GM12878 (cell line): ENCODE measurements around the gene RHBDD1. TPM values are rescaled to one million over a fixed set of nuclear protein-coding genes. Genes with fewer than 3 reads are reported as not detected.

ENCODE experiments used
- ATAC-seq: fragments of 200-7000 bp; cut with Tn5 transposase; 3 replicates; pipeline ENCODE4 v1.9.1; 2020; ENCODE audit warnings: mild to moderate bottlenecking, moderate library complexity
- BruUV-seq: library from RNA; stranded (reverse); fragments of 400-500 nt; replicated peaks from 2 replicates; lab custom pipeline; 2021; lab: Mats Ljungman, UMichigan
- CTCF ChIA-PET: fragments of 300-600 bp; sonication (Branson Sonifier 250); formaldehyde crosslinking; extraction: SDS; loops from one replicate; lab custom pipeline; 2021; ENCODE audit warnings: inconsistent platforms; lab: Yijun Ruan, JAX
- POLR2A ChIA-PET: fragments of 350-600 bp; formaldehyde crosslinking; extraction: SDS; loops from one replicate; lab custom pipeline; 2021; ENCODE audit warnings: inconsistent platforms; lab: Charles Lee
- RAD21 ChIA-PET: fragments of 300-600 bp; sonication (Branson Sonifier 250); formaldehyde crosslinking; loops from one replicate; lab custom pipeline; 2023; ENCODE audit warnings: antibody characterized with exemption; ENCODE audit not compliant: unreplicated experiment; lab: Charles Lee
- SMC1A ChIA-PET: fragments of 300-600 bp; sonication (Branson Sonifier 250); formaldehyde crosslinking; loops from one replicate; lab custom pipeline; 2023; ENCODE audit not compliant: unreplicated experiment, uncharacterized antibody; lab: Charles Lee
- DNase-seq: peaks from one replicate; pipeline ENCODE4 v3.0.0-alpha.2; 2011; ENCODE audit warnings: low read depth, low spot score
- FAIRE-seq: peaks from 3 replicates; lab custom pipeline; 2011; peaks lifted over from hg19 to GRCh38; lab: Jason Lieb, UNC
- H2AFZ ChIP-seq: 2 replicates; pipeline ENCODE4 v1.6.0; 2011; ENCODE audit warnings: low read depth, low read length, control low read depth; ENCODE audit not compliant: control insufficient read depth
- H3K27ac ChIP-seq: 2 replicates; pipeline ENCODE4 v1.5.1; 2011; ENCODE audit warnings: control low read depth; ENCODE audit not compliant: control insufficient read depth, insufficient read depth
- H3K27me3 ChIP-seq, 2 experiments: replicated peaks in 1 of 2; 2 replicates each; pipeline versions ENCODE4 v1.6.0 to v1.6.1; 2011; ENCODE audit warnings: low read length in 1 of 2; ENCODE audit not compliant: control insufficient read depth in 2 of 2, insufficient read depth in 2 of 2
- H3K36me3 ChIP-seq, 2 experiments: 2 replicates each; pipeline ENCODE4 v1.5.1; 2011; ENCODE audit warnings: low read length in 1 of 2; ENCODE audit not compliant: control insufficient read depth in 2 of 2, insufficient read depth in 2 of 2
- H3K4me1 ChIP-seq: 2 replicates; pipeline ENCODE4 v1.6.1; 2011; ENCODE audit warnings: mild to moderate bottlenecking, low read length, moderate library complexity, mixed read lengths; ENCODE audit not compliant: control insufficient read depth, insufficient read depth
- H3K4me2 ChIP-seq: 2 replicates; pipeline ENCODE4 v1.6.0; 2011; ENCODE audit warnings: control low read depth; ENCODE audit not compliant: control insufficient read depth, insufficient read depth
- H3K4me3 ChIP-seq: fragments of 200-600 bp; sonication (generic); 2 replicates; pipeline ENCODE4 v1.5.1; 2016
- H3K79me2 ChIP-seq: 2 replicates; pipeline ENCODE4 v1.6.0; 2011; ENCODE audit warnings: low read length; ENCODE audit not compliant: control insufficient read depth, insufficient read depth
- H3K9ac ChIP-seq: 2 replicates; pipeline ENCODE4 v1.8.0; 2011; ENCODE audit warnings: low read length, control low read depth, mixed read lengths; ENCODE audit not compliant: control insufficient read depth, insufficient read depth
- H3K9me3 ChIP-seq: replicated peaks from 3 replicates; pipeline ENCODE4 v1.5.1; 2011; ENCODE audit warnings: mild to moderate bottlenecking, low read length; ENCODE audit not compliant: control insufficient read depth, insufficient read depth
- H4K20me1 ChIP-seq: 2 replicates; pipeline ENCODE4 v1.6.0; 2011; ENCODE audit not compliant: control insufficient read depth, insufficient read depth
- EZH2 ChIP-seq: IDR thresholded peaks from 2 replicates; pipeline ENCODE4 v1.6.1; 2012; ENCODE audit warnings: low read depth, mild to moderate bottlenecking, control low read depth, inconsistent platforms, low read length, borderline replicate concordance; ENCODE audit not compliant: control insufficient read depth
- IRF5 ChIP-seq: fragments of 450-650 bp; IDR thresholded peaks from 2 replicates; pipeline ENCODE4 v1.6.1; 2017; ENCODE audit warnings: borderline replicate concordance
- KDM1A ChIP-seq: fragments of 200-600 bp; sonication (generic); IDR thresholded peaks from 2 replicates; pipeline ENCODE4 v1.6.1; 2016; ENCODE audit warnings: borderline replicate concordance
- PML ChIP-seq: IDR thresholded peaks from 2 replicates; pipeline ENCODE4 v1.6.1; 2012; ENCODE audit warnings: low read length, inconsistent platforms
- POU2F2 ChIP-seq: IDR thresholded peaks from 3 replicates; pipeline ENCODE4 v1.6.1; 2011; ENCODE audit warnings: low read depth, mild to moderate bottlenecking, low read length, borderline replicate concordance
- RCOR1 ChIP-seq: conservative IDR thresholded peaks from 2 replicates; pipeline ENCODE4 v1.6.1; 2012; ENCODE audit warnings: low read depth, low read length, improper control_type of control experiment
- SMAD5 ChIP-seq: IDR thresholded peaks from 2 replicates; pipeline ENCODE4 v1.6.1; 2016; ENCODE audit warnings: antibody characterized with exemption, low read depth
- WGBS: methylation state at CpG from one replicate; pipeline ENCODE4 v1.1.6; 2016; ENCODE audit warnings: low lambda C conversion rate; ENCODE audit not compliant: insufficient replicate concordance, insufficient coverage; ENCODE audit errors: missing lambda C conversion rate; 5-methylcytosine and 5-hydroxymethylcytosine counted together
- in situ Hi-C: fragments of 300-500 bp; cut with MboI; formaldehyde crosslinking; loops from 9 replicates; pipeline ENCODE4 v1.14.3; 2018; ENCODE audit warnings: mixed read lengths
- intact Hi-C: fragments of 100-400 bp; cut with micrococcal nuclease; formaldehyde crosslinking; loops from one replicate; pipeline ENCODE4 v1.14.2; 2022; ENCODE audit not compliant: unreplicated experiment
- polyA plus RNA-seq, 11 experiments: library from polyadenylated mRNA; depleted of rRNA in 4 of 11; unstranded in 6 of 11; stranded (reverse) in 5 of 11; fragments of >200 nt; fragmentation: Nextera tagmentation in 4 of 11; fragmentation: Illumina TruSeq in 1 of 11; extraction: Ambion mirVana in 4 of 11; extraction: Trizol in 1 of 11; gene quantifications; 1 replicate in 1 of 11; 2 replicates in 10 of 11; pipeline versions ENCODE4 v1.2.1 to v1.2.3, GENCODE V29; 2011 to 2016; ENCODE audit warnings: inconsistent platforms in 2 of 11, missing spikeins in 2 of 11, low read depth in 1 of 11
- total RNA-seq, 4 experiments: library from RNA; depleted of rRNA in 3 of 4; stranded (reverse); fragments of >200 nt in 3 of 4; fragmentation: Illumina TruSeq in 1 of 4; extraction: Trizol in 1 of 4; gene quantifications; 2 replicates each; pipeline versions ENCODE4 v1.2.1 to v1.2.3, GENCODE V29; 2013 to 2021

Gene RHBDD1
- total and polyA plus RNA-seq, 10 of the 15 experiments (the other 5 are each of a cell fraction or from before 2014, with no cell fraction given): 7.1 to 36.4 (median 14.7) TPM

GRCh38 chr2:226969417-226970080 lies 133.7 kb downstream of the RHBDD1 start:
- FAIRE-seq: no peak
- SMC1A ChIA-PET: interaction anchor here (0.6 to 1.5 kb wide), 6 partner anchors 11 to 148 kb away, joined by 3 to 5 read pairs (median 3); no protein-coding TSS in a partner anchor
- Histone ChIP-seq H2AFZ (no peak overlapping the region), H3K27me3 (no peaks in the 10 kb centered on the region), H3K4me2 (peak overlapping the region; percentile 70), H3K27ac (peak overlapping the region; percentile 75), H3K4me1 (peaks cover 5% of the 10 kb centered on the region; the same call in 1 of the 2 replicates), H3K9me3 (no peaks in the 10 kb centered on the region; the same call in 2 of the 3 replicates), H3K36me3 (no peaks in the 10 kb centered on the region), H3K4me3 (peak overlapping the region; percentile 56; the same call in 1 of the 2 replicates), H3K9ac (peak overlapping the region; percentile 49; the same call in 1 of the 2 replicates), H4K20me1 (no peaks in the 10 kb centered on the region), H3K79me2 (peaks cover 2% of the 10 kb centered on the region)
- WGBS: 97% methylated on average over 5 of the region's 6 CpGs
- no peak for TF ChIP-seq KDM1A
- TF ChIP-seq EZH2: no peak
- no peak for TF ChIP-seq IRF5
- TF ChIP-seq PML: no peak
- TF ChIP-seq RCOR1: no peak
- no peak for TF ChIP-seq POU2F2
- no peak for TF ChIP-seq SMAD5
- no peak for ATAC-seq
- intact Hi-C loops (loop anchor here (2.0 kb wide), 2 partner anchors 63 to 133 kb away; partner anchors contain the start of gene RHBDD1), in situ Hi-C loops (loop anchor here (5.0 kb wide), 1 partner anchor 132 kb away; the partner anchor contains the start of gene RHBDD1)
- POLR2A ChIA-PET: interaction anchor here (0.7 to 1.4 kb wide), 5 partner anchors 12 to 354 kb away, joined by 3 to 5 read pairs (median 3); no protein-coding TSS in a partner anchor
- no TSS peak for BruUV-seq
- RAD21 ChIA-PET: interaction anchor here (0.6 kb wide), 1 partner anchor 149 kb away, joined by 6 read pairs; no protein-coding TSS in a partner anchor
- CTCF ChIA-PET: interaction anchor here (0.7 to 1.1 kb wide), 2 partner anchors 40 to 134 kb away, joined by 3 to 4 read pairs; no protein-coding TSS in a partner anchor
- DNase-seq: no peak
